Retina (tissue), 1 donor: ENCODE measurements around the gene TMEM139.

Source experiments
- DNase-seq: peaks from one replicate; pipeline ENCODE4 v3.0.0-alpha.2; 2016

TMEM139 gene

DNA sequence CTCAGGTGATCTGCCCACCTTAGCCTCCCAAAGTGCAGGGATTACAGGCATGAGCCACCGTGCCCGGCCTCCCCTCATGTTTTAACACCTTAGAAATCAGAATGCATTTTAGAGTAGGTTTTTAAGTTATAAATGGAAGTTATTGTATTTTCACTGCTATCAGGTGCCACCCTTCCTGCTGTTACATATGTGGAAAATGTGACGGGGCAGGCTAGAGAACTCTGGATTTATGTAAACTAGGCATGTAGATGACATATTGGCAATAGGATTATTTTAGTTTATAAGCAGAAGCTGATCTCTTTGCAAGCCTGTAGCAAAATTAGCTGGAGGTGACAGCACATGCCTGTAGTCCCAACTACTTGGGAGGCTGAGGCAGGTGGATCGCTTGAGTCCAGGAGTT is 5.5 kb downstream of the TMEM139 start:
- DNase-seq, result no peak

DNA sequence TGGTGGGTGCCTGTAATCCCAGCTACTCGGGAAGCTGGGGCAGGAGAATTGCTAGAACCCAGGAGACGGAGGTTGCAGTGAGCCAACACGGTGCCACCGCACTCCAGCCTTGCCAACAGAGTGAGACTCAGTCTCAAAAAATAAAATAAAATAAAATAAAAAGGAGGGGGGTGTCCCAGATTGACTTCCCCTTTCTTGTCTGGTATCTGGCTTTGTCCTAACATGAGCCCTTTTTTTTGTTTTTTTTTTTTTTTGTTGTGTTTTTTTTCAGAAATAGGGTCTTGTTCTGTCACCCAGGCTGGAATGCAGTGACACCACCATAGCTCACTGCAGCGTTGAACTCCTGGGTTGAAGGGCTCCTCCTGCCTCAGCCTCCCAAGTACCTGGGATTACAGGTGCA is 8.1 kb downstream of the TMEM139 start:
- no peak for DNase-seq

DNA sequence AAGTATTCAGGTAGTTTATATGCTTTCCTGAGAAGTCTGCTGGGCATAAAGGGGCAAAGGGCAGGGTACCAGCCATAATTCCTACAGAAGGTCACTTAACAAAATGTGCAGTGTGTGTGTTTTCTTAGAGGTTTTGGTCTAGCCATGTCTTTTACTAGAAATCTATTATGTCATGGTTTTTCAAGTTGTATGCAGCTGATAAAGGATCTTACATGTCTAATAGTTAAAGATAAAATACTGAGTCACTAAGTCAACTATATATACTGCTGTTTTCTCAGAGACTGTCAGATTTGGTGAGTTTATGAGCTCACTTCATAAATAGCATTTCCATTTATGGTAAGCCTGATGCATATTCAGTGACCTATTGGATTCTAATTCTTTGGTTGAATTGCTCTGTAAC is 11.1 kb downstream of the TMEM139 start:
- no peak for DNase-seq

DNA sequence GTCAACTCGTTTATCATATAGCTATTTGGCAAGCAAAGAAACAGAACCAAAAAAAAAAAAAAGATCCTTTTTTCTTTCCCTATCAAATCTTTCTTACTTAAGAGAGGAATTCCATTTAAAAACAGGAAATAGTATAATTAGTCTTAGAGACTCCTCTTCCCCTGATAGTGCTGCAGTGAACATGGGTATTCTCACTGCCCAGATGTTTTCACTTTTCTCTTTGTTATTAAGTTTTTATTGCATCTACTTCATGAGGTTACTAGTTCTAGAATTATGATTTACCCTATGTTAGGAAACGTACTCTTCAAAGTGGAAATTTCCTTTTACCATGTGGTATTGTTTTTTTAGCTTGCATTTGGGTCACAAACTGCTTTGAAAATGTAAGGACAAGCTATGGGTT is 11.9 kb downstream of the TMEM139 start:
- DNase-seq, result no peak

DNA sequence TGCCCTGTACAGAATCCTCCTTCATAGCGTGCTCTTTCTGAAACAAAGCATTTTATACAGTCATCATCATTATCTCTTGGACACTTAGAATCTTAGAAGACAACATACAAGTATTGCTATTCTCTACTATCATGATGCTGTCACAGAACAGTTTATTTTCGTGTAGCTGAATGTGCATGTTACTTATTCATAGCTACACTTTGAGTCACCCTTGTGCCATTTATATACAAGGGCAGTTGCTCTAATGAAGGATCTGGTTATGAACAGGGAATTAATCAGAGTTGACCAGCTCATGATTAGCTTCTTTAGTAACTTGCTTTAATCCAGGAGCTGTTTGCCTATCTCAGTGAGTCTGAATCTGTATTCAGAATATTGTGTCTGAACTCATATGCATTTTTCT is 14.6 kb downstream of the TMEM139 start:
- no peak for DNase-seq

DNA sequence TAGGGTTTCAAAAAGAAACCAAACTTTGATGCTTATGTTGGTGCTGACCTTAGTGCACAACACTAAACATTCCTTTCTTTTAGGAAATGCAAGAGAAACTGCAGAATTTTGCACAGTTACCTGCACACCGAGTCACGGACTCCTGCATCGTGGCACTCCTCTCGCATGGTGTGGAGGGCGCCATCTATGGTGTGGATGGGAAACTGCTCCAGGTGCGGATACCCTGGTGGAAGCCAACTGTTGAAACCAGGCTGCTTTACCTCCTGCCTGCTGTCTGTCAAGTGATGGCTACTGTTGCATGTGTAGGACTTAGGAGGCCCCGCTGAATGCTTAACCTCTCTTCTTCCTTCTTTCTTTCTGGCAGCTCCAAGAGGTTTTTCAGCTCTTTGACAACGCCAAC is 15.1 kb downstream of the TMEM139 start:
- no peak for DNase-seq

DNA sequence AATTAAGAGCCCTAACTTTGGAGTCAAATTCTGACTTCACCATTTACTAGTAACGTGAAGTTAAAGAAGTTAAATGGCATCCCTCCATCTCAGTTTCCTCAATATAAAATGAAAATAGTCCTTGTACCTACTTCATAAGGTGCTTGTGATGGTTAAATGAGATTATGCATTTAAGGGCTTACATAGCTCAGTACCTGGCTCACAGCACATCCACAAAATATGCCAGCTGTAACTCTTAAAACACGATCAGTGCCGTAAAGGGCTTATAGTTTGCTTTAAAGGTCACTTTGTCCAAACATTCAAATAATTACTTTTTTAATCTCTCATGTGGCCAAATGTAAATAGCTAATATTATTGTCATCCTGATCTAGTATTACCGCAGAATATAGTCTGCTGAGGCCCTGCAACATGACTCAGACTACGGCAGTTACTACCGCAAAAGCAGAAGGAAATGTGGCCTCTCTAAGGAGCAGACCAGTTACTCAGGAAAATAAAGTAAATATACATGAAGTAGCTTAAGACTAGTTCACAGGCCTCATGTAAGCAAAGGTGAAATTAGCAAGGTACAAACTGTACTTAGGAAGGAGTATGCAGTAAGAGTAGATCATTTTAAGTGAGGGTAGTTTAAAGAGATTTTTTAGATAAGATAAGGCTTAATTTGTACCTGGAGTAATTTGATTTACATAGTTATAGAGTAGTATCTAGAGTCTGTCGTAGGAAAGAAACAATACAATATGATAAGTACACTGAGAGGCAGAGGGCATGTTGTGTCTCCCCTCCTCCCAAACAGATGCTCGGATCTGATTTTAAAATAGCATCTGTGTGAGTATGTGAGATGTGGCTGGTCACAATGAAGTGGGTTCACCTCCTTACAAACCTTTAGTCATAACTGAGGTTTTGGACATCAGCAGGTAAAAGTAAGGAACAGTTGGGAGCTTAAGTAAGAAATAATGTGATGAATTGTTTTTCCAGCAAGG is 16.5 kb downstream of the TMEM139 start:
- no peak for DNase-seq

DNA sequence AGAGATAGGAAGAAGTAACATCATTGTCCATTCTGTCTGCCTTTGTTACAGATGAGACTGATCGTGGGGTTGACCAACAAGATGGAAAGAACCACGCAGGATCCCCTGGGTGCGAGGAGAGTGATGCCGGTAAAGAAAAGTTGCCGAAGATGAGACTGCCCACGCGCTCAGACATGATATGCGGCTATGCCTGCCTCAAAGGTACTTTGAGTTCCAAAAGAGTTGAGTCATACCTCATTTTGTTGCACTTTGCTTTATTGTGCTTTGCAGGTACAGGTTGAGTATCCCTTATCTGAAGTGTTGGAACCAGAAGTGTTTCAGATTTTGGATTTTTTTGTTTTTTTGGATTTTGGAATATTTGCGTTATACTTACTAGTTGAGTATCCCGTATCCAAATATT is 19.0 kb downstream of the TMEM139 start:
- no peak for DNase-seq

DNA sequence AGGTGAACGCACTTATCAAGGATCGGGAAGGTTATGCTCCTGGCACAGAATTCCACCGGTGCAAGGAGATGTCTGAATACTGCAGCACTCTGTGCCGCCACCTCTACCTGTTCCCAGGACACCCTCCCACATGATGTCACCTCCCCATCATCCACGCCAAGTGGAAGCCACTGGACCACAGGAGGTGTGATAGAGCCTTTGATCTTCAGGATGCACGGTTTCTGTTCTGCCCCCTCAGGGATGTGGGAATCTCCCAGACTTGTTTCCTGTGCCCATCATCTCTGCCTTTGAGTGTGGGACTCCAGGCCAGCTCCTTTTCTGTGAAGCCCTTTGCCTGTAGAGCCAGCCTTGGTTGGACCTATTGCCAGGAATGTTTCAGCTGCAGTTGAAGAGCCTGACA is 20.2 kb downstream of the TMEM139 start:
- no peak for DNase-seq

DNA sequence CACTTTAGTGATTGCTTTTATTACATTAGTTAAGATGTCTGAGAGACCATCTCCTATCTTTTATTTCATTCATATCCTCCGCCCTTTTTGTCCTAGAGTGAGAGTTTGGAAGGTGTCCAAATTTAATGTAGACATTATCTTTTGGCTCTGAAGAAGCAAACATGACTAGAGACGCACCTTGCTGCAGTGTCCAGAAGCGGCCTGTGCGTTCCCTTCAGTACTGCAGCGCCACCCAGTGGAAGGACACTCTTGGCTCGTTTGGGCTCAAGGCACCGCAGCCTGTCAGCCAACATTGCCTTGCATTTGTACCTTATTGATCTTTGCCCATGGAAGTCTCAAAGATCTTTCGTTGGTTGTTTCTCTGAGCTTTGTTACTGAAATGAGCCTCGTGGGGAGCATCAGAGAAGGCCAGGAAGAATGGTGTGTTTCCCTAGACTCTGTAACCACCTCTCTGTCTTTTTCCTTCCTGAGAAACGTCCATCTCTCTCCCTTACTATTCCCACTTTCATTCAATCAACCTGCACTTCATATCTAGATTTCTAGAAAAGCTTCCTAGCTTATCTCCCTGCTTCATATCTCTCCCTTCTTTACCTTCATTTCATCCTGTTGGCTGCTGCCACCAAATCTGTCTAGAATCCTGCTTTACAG is 20.8 kb downstream of the TMEM139 start:
- DNase-seq, result peak; percentile 22

DNA sequence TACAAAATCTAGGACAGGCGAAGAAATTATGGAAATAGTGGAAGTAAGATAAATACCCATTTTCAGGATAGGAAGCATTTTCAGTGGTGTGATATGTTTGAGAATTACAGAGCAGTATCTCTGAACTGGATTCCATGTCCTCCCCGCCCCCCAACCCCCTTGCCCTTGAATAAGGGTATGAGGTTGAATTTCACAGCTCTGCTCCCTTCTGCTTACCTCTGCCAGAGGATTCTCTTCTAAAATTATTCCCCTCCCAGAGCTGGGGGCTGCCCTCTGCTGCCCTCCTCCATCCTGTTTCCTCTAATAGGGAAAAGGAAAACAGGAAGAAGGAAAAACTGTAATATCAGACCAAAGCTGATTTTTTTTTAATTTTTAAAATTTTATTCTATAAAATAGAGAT is 23.9 kb downstream of the TMEM139 start:
- DNase-seq, result no peak

DNA sequence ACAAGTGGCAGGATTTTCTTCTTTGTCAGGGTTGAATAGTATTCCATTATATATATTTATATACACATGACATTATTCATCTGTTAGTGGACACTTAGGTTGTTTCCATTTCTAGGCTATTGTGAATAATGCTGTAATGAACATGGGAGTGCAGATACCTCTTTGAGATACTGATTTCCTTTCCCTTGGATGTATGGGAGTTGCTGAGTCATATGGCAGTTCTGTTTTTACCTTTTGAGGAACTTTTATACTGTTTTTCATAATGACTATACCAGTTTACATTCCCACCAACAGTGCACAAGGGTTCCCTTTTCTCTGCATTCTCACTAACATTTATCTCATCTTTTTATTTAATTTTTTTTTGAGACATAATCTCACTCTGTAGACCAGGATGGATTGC is 29.4 kb downstream of the TMEM139 start:
- DNase-seq, result no peak

DNA sequence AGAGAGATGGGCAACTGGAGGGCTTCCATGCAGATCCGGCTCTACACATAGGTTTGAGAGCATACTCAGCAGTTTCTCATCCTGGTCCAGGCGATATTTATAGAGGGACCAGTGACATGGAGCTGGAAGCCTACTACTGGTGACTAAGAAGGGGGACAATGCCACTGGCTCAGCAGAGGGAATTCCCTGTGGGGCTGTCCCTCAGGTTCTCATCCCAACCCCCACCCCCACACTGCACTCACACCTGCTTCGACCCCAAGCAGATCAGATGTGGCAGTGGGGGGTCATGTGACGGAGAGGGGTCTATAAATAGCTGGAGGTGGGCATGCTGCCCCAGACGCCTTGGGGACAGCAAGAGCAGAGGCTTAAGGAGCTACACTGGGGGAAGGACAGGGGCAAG is 31.0 kb downstream of the TMEM139 start, which contains the start of gene CLCN1:
TSS of gene CLCN1 (plus strand) at position 336 of the 400 bp plus-strand sequence. CDS start 102 bp downstream, outside the sequence.
- DNase-seq, result no peak

DNA sequence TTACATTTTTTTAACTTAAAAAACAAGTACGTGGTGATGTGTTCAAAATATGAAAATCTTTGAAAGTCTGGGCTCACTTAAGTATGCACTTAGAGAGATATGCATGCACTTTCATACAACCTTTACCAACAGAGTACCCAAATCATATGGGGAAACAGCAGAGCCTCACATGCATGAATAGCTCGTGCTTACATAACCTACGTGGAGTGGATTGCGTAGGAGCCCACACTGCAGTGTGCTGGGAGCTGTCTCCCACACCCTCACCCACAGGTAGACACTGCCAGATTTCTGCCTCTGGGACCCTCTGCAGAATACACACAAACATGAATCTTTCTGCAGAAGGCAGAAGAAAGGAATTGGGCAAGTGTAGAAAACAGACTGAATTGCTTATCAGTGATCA is 31.7 kb downstream of the TMEM139 start:
- DNase-seq, result no peak

DNA sequence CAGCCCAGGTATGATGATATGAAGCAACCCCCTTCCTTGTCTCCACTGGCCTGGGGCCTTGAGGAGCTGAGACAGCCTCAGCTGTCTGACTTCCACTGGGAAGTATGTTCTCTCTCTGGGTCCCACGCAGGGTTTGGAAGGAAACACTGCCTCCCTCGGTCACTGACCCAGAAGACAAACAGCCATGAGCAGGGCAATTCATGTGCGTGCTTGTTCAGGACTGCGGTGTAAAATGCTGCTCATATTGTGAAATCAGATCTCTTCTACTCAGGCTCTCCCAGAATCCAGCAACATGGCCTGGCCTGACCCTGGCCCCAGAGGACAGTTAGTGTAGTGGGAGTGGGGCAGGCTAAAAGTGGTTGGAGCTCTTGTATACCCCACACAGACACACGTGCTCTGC is 33.9 kb downstream of the TMEM139 start:
- DNase-seq, result no peak

DNA sequence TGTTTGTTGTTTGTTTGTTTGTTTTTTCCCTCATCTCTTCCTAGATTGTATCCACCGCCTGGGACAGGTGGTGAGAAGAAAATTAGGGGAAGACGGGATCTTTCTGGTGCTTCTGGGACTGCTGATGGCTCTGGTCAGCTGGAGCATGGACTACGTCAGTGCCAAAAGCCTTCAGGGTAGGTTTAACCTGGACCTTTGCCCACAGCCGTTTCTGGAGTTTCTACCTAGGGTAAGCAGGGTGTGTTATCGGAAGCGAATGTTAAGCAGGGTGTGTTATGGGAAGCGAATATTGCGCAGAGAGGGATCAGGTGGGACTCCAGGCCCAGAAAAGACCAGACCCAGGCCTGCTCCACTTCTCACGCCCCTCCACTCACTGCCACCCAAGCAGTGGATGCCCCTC is 35.9 kb downstream of the TMEM139 start:
- DNase-seq, result no peak

DNA sequence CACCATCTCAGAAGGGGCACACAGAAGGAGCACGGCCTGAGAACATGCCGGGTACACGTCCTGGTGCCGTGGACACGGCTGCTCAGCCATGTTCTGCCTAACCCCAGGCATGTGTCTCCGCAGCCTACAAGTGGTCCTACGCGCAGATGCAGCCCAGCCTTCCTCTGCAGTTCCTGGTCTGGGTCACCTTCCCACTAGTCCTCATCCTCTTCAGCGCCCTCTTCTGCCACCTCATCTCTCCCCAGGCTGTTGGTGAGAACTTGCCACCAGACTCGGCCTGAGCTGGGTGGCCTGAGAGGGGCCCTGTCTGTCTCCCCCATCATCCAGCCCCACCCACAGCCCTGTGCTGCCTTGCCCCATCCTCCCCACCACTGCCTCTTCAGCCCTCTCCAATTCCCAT is 36.5 kb downstream of the TMEM139 start:
- no peak for DNase-seq

DNA sequence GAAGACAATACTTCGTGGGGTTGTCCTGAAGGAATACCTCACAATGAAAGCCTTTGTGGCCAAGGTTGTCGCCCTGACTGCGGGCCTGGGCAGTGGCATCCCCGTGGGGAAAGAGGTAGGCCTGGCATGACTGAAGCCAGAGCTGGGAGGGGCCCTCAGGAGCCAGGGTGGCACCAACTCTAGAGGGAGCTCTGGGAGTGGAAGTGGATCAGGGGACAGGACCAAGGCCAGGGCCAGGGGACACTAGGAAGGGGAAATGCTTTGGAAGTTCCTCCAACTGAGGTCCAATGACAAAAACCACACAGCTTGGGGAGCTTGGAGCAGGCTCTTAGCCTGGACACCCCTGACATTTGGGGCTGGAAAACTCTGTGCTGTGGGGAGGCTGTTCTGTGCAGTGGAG is 37.0 kb downstream of the TMEM139 start:
- DNase-seq, result no peak

DNA sequence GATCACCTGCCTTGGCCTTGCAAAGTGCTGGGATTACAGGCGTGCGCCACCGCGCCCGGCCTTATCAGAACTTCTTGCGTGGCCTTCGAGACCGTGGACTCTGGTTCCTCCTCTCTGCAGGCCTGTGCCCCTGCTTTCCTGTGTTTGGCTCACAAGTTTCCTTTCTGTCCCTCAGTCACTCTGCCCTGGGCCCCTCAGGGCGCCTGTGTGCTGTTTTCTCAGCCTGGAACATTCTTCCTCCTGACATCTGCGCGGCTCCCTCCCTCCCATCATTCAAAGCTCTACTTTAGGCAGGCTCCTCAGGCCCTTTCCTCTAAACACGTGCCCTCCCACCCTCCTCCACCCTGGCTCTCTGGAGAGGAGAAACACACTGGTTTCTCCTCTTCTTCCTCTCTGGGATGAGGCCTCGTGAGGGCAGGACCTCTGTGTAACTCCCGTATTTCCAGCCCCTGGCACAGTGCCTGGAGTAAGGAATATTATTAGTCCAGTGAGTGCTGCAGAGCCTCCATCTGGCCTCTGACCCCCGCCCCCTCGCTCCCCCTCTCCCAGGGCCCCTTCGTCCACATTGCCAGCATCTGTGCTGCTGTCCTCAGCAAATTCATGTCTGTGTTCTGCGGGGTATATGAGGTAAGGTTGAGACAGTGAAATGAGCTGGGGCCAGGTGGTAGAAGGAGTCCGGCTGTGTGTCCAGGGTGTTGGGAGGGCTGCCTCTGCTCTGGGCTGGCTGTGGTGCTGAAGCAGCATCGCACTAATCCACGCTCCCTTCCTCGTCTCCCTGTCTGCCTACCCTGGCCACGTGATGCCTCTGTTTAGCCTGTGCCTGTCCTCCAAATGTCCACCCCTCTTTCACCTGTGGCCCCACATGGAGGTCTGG is 38.2 kb downstream of the TMEM139 start:
- no peak for DNase-seq

DNA sequence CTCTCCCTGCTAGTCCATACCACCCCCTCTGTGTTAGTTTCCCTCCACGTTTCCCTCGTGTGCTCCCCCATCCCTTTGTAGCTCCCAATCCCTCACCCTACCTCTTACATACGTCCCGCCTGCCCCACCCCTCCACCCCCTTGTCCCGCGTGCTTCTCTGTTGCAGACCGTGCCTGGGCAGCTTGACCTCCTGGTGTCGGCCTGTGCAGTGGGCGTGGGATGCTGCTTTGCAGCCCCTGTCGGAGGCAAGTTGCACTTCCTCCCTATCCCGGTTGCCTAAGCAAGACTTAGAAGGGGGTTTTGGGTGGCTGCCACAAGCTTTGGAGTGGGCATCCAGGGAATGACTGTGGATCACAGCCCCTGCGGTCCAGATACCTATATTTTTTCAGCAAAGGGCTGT is 38.9 kb downstream of the TMEM139 start:
- DNase-seq, result no peak

DNA sequence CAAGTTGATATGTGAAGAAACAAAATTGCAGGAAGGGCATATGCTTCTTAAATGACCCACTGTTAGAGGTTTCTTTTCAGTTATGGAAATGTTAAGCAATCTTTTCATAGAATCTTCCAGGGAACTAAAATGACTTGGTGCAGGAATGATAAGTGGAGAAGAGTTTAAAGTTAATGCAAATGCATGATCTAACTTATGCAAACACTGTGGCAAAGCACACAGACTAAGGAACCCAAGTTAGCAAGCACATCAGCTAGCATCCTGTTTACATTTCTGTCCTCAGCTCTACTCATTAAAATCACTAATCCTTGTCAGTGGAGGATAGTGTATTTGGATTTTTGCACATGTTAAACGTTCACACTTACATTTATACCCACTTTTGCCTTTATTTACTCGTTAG is 40.5 kb downstream of the TMEM139 start:
- DNase-seq, result no peak

DNA sequence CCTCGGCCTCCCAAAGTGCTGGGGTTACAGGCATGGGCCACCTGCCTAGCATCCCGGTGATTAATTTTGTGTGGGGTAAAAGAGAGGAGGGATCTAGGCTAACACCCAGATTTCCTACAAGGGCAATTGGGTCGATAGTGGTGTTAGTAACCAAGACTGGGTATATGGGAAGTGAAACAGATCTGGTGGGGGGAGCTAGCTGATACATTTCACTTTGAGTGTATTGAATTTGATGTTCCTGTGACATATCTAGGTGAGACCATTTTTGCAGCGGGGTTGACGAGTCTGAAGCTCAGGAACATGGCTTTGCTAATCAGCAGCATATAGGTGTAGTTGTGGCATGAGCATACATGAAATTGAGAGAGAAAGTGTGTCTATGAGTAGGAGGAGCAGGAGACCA is 43.1 kb downstream of the TMEM139 start:
- DNase-seq, result no peak

DNA sequence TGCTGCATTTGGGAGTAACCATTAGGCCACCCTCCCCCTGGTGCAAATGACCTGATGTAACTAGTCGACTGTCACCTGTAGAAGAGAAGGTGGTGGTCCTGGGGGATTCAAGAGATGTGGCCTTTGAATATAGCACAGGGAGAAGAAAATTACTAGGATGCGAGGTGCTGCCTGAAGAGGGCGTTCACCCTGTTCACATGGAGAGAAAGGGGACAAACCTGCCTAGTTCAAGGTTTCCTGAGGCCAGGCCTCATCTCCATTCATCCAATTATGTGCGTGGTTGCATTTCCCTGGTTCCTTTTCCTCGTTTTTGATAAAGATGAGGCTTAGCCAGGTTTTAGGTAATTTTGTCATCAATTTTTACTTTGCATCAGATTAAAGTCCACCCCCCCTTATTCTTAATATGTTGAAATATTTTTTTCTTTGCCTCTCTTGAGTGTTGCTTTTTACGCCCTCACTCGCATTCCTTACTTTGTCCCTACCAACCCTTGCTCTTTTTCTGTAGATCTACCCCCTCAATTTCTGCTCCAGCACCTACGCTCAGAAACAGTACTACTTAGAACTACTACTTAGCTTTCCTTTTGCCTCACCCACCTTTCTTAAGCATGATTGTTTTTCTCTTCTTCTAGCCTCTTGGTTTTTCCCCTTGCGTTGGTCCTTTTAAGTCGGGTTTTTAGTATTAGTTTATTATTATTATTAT is 44.9 kb downstream of the TMEM139 start:
- no peak for DNase-seq
